Fibroblast of peridontal ligament (primary cell): Measurements from ENCODE around the gene SLC35A1.

Source experiments
- DNase-seq: peaks from one replicate; pipeline ENCODE4 v3.0.0-alpha.2; 2010; ENCODE audit errors: extremely low read depth

SLC35A1 gene

GRCh38 chr6:87522686-87523085, 49.9 kb downstream of the SLC35A1 start:
- DNase-seq, result peak; percentile 58

GRCh38 chr6:87529221-87529620, 56.4 kb downstream of the SLC35A1 start:
- no peak for DNase-seq

GRCh38 chr6:87534377-87535047, 61.7 kb downstream of the SLC35A1 start:
- DNase-seq, result no peak

- DNase-seq, result no peak
Observed at GRCh38 chr6:87538510-87539260, 65.9 kb downstream of the SLC35A1 start.

- DNase-seq, result no peak
Observed at GRCh38 chr6:87539554-87539953, 66.8 kb downstream of the SLC35A1 start.

GRCh38 chr6:87540539-87540938, 67.8 kb downstream of the SLC35A1 start:
- no peak for DNase-seq

- no peak for DNase-seq
Observed at GRCh38 chr6:87541041-87541440, 68.3 kb downstream of the SLC35A1 start.

- DNase-seq, result no peak
Observed at GRCh38 chr6:87541744-87542143, 69.0 kb downstream of the SLC35A1 start.

- DNase-seq, result no peak
Observed at GRCh38 chr6:87543696-87544473, 71.1 kb downstream of the SLC35A1 start.

- no peak for DNase-seq
Observed at GRCh38 chr6:87544474-87544735, 71.6 kb downstream of the SLC35A1 start.

- DNase-seq, result no peak
Observed at GRCh38 chr6:87551799-87552198, 79.0 kb downstream of the SLC35A1 start.

GRCh38 chr6:87553159-87553765, 80.5 kb downstream of the SLC35A1 start:
- peak; percentile 31 for DNase-seq

GRCh38 chr6:87555506-87555905, 82.7 kb downstream of the SLC35A1 start:
- no peak for DNase-seq

- DNase-seq, result peak; percentile 5
Observed at GRCh38 chr6:87558446-87558845, 85.7 kb downstream of the SLC35A1 start.

GRCh38 chr6:87561017-87561416, 88.2 kb downstream of the SLC35A1 start:
- DNase-seq, result peak; percentile 3
